Sigmoid colon (tissue), 4 donors: Measurements from ENCODE around the gene ENTPD5.
A peak's percentile ranks its signal among the peaks of the same experiment; 100 is the strongest.

Source experiments
- CTCF ChIP-seq, 4 experiments: fragments of 450-650 bp in 3 of 4; fragments of 200-600 bp in 1 of 4; IDR thresholded peaks; one replicate each; pipeline ENCODE4 v1.5.1; 2016 to 2019; ENCODE audit warnings: antibody characterized with exemption in 4 of 4, mild to moderate bottlenecking in 3 of 4, moderate library complexity in 2 of 4
- EP300 ChIP-seq, 4 donors: sonication (generic); formaldehyde crosslinking; IDR thresholded peaks; one replicate each; pipeline ENCODE4 v1.6.1; 2017; ENCODE audit warnings: antibody characterized with exemption in 4 of 4
- POLR2A ChIP-seq, 2 donors: fragments of 450-650 bp; IDR thresholded peaks; one replicate each; pipeline ENCODE4 v1.6.1; 2016; ENCODE audit warnings: antibody characterized with exemption in 2 of 2, mild to moderate bottlenecking in 2 of 2, moderate library complexity in 2 of 2
- POLR2AphosphoS5 ChIP-seq, 4 donors: sonication (generic); formaldehyde crosslinking; IDR thresholded peaks; one replicate each; pipeline ENCODE4 v1.6.1; 2017; ENCODE audit warnings: antibody characterized with exemption in 4 of 4

GRCh38 chr14:73949752-73950734 is 69.0 kb downstream of the ENTPD5 start, which contains the start of the genes COQ6 and FAM161B:
- no peak for TF ChIP-seq CTCF (IDR thresholded peaks at IDR 0.05)
- TF ChIP-seq POLR2A (IDR thresholded peaks at IDR 0.05): peak; percentile 73 to 74
- TF ChIP-seq POLR2AphosphoS5 (IDR thresholded peaks at IDR 0.05): peak; percentile 73 to 92 (median 88)
- TF ChIP-seq EP300 (IDR thresholded peaks at IDR 0.05): no peak
